ENCODE measurements around the gene RGS10.
"Not testable (repeated sequence)": the region's sequence is repeated elsewhere in the genome, so short reads cannot be mapped to it uniquely, and the experiment has no call there.

The RGS10 gene, protein sequence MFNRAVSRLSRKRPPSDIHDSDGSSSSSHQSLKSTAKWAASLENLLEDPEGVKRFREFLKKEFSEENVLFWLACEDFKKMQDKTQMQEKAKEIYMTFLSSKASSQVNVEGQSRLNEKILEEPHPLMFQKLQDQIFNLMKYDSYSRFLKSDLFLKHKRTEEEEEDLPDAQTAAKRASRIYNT

DNA sequence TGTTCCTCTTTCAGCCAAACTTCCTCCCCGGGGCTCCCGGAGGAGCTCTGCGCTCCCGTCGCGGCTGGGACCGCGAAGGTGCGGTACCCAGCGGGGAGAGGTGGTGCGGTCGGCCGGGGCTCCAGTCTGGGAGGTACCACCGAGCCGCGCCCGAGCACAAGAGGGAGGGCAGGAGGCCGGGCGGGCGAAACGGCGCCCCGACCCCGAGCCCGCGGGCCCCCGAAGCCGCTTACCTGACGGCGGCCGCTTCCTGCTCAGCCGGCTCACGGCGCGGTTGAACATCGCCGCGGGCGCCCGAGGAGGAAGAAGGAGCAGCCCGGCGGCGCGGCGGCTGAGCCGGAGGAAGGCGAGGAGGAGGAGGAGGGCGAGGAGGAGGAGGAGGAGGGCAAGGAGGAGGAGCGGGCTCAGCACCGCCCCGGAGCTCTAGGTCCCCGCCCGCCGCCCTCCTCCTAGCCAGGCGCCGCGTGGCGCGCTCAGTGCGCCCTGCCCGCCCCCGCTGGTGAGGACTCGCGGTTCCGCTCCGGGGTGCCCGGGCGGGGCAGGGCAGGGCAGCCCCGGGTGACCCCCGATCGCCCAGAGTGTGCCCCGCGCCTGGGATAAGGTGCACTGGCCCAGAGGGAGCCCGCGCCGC, at the start of gene RGS10:
RGS10 (minus strand) TSS at position 363 of the 631 bp plus-strand sequence; CDS start at position 282, 81 bp downstream.
- intact Hi-C loops (cut with DNase I): no loop called here
- DNase-seq: peak in 9 of 10 donors; percentile 29 to 92 (median 48)

DNA sequence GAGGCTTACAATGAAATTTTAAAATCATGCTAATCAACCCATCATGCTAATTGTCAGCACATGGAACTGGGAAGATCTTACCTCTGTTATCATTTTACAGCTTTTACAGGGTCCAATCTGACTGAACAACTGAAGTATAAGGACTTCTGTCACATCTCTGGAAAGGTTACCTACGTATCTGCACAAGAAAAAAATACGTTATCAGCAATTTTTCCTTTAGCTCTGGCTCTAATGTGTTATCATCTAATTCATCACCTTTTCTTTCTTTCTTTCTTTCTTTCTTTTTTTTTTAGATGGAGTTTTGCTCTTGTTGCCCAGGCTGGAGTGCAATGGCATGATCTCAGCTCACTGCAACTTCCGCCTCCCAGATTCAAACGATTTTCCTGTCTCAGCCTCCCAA, 45.6 kb upstream of the RGS10 start:
- no peak for DNase-seq

DNA sequence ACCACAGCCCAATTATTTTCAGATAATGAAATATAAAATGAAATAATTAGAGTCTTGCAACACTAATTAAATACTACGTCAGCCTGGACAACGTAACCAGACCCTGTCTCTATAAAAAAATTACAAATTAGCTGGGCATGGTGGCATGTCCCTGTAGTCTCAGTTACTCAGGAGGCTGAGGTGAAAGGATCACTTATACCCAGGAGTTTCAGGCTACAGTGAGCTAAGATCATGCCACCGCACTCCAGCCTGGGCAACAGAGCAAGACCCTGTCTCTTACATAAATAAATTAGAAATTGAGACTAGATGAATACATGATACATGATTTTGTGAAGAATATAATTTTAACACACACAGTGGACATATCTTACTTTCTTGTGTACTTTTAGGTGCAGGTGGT, 35.8 kb upstream of the RGS10 start:
- intact Hi-C loops (cut with DNase I): no loop called here
- no peak for DNase-seq

More for the DNA sequence above, 45.6 kb upstream of the RGS10 start:
- intact Hi-C loops (cut with DNase I): no loop called here

DNA sequence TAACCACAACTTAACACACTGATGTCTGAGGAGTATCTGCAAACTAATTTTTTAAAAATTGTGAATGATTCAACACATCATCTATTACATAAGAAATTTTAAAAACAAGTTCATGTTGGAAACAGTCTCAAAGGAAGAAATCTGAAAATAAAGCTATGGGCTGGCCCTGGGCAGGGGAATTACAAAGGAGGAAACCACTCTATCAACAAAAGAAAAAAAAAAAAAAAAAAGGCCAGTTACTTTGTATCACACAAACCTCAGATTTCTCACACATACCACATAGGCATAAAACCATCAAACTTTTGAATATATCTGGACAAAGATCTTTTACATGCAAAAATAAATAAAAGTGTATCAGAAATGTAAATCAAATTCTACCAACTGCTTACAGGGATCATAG, 33.5 kb upstream of the RGS10 start:
- intact Hi-C loops (cut with DNase I): no loop called here
- no peak for DNase-seq

DNA sequence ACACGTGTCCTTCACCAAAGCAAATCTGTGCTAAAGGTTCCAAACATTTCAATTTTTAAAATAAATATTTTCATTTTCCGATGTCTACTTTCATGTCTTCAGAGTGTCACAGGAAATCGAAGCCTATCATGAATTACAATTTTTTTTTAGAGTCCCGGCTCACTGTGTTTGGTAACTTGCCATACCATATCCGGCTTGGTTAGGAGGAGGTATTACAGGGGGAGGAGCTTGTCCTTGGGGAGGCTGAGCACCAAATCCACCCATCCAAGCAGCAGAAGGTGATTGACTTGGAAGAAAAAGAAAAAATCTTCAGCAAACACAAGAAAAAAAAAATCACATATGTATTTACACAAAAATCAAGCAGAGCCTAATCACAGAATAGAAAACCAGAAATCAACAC, 33.0 kb upstream of the RGS10 start:
- intact Hi-C loops (cut with DNase I): no loop called here

DNA sequence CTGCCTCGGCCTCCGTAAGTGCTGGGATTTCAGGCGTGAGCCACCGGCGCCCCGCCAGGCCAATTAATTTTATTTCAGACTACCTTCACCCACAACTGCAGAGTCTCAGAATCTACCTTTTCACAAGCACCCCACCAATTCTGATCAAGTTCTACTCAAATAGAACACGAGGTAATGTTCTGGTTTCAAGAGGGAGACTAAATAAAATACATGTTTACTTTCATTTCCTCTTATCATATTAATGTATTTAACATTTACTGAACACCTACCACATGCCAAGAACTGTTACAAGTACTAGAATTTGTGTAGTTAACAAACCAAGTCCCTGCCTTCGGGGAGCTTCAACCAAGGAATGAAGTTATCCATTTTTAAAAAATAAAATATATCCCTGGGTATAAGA, 25.5 kb upstream of the RGS10 start:
- intact Hi-C loops (cut with DNase I): no loop called here
- no peak for DNase-seq

More for the DNA sequence above, 33.0 kb upstream of the RGS10 start:
- no peak for DNase-seq

DNA sequence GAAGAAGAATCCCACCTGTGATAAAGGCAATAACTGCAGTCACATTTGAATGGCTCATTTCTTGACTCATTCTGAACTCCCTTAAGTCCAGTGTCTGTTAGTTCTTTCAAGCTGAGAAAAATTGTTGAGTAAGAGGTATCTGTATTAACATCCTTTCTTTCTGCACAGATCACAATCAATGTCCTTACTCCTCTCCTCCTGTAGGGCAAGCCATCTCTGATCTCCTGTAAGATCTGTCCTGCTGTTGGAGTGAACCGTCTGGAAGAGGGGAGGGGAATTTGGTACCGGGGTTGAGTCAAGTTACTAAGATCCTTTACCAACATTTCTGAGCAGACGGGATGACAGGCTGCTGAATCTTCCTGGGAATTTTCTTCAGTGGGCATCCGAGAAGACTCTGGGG, 19.6 kb upstream of the RGS10 start:
- intact Hi-C loops (cut with DNase I): no loop called here
- no peak for DNase-seq

DNA sequence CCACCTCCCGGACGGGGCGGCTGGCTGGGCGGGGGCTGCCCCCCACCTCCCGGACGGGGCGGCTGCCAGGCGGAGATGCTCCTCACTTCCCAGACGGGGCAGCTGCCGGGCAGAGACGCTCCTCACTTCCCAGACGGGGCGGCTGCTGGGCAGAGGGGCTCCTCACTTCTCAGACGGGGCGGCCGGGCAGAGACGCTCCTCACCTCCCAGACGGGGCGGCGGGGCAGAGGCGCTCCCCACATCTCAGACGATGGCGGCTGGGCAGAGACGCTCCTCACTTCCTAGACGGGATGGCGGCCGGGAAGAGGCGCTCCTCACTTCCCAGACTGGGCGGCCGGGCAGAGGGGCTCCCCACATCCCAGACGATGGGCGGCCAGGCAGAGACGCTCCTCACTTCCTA, 17.0 kb upstream of the RGS10 start:
- peak in 1 of 10 donors; percentile 62 for DNase-seq
- intact Hi-C loops (cut with DNase I): not testable (repeated sequence)

DNA sequence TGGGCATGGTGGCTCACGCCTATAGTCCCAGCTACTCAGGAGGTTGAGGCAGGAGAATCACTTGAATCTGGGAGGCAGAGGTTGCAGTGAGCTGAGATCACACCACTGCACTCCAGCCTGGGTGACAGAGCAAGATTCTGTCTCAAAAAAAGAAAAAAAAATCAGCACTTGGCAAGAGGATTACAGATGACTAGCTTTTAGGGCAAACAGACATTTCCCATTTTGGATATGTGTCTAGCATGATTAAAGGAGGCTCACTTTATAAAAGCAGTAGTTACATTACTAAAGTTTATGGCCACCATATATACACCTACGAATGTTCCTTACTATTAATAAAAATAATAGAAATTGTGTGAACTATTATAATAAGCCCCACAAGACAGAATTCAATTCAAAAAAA, 13.6 kb upstream of the RGS10 start:
- DNase-seq; intact Hi-C loops (cut with DNase I): not testable (repeated sequence)

DNA sequence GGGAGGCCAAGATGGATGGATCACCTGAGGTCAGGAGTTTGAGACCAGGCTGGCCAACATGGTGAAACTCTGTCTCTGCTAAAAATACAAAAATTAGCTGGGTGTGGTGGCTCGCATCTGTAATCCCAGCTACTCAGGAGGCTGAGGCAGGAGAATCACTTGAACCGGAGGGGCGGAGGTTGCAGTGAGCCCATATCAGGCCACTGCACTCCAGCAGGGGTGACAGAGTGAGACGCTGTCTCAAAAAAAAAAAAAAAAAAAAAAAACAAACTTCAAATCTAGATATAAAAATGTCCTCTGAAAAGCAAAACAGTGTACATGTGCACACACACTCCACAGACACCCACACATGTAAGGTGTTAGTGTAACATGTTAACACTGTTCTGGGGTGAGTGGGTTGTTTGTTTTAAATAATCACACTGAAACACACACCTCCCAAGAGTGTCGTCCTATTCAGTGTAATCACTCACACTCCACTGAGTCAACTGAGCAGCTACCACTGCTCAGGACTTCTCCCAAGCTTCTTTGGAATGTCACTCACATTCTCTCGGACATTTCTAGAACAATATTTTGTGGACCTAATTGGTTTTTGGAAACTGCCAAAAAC, 12.8 kb upstream of the RGS10 start:
- DNase-seq: no peak
- intact Hi-C loops (cut with DNase I): no loop called here

DNA sequence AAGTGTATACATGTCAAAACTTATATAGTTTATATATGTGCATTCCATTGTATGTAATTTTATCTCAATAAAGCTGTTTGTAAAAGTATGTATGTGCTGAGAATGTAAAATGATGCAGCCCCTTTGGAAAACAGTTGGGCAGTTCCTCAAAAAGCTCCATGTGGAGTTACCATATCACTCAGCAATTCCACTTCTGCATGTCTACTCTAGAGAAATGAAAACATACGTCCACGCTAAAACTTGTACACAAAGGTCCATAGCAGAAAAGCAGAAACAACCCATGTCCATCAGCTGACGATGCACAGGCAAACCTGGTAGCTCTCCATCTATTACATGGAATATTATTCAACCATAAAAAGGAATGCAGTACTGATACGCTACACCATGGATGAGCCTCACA, 8.3 kb upstream of the RGS10 start:
- intact Hi-C loops (cut with DNase I): no loop called here
- no peak for DNase-seq

DNA sequence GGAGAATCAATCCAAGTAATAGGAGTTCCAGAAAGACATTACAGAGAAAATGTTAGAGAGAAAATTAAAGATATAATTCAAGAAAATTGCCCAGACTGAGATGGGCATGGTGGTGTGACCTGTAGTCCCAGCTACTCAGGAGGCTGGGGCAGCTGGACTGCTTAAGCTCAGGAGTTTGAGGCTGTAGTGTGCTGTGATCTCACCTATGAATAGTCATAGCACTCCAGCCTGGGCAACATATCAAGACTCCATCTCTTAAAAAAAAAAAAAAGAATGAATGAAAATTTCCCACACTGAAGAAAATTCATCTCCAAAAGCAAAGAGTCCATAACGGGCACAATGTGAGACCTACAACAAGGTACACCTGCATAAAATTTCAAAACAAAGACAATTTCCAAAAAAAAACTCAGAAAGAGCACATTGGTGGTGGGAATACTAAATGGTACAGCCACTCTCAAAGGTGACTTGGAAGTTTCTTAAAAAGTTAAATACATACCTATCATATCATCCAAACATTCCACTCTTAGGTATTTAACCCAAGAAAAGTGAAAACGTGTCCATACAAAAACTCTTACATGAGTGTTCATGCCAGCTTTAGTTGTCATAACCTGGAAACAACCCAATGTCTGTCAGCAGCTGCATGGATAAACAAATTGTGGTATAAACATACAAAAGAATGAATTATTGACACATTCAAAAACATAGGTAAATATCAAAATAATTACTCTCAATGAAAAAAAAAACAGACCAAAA, 6.9 kb upstream of the RGS10 start:
- intact Hi-C loops (cut with DNase I): no loop called here

DNA sequence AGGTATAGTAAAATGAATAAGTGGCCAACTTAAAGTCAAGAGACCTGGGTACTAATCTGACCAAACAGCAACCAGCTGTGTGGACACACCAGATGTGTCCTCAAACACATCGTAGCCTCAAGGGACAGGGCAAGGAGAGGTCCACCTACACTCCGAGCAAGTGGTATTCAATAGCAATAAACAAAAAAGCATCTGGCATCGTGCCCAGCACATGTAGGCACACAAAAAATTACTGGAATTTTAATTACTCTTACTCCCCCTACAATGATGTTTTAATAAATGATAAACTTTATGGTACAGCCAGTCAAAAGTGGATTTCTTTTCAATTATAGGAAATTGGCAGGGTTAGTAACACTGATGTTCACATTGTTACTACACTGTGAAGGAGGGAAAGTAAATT, 3.5 kb upstream of the RGS10 start:
- intact Hi-C loops (cut with DNase I): no loop called here
- DNase-seq: no peak

More for the DNA sequence above, 6.9 kb upstream of the RGS10 start:
- no peak for DNase-seq

DNA sequence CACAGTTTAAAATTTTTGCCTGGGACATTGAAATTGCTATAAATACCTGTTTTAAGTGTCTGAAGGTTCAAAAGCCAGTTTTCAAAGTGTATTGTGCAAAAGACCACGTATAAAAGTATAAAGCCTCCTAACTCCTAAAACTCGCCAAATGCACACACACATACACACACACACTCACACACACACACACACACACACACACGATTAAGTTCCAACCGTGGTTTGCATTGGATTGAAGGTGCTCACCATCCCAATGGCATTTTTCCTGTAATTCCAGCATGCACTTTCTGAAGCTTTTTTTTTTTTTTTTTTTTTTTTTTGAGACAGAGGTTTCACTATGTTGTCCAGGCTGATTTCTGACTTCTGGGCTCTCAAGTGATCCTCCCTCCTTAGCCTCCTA, 2.8 kb upstream of the RGS10 start:
- DNase-seq: no peak
- intact Hi-C loops (cut with DNase I): no loop called here

DNA sequence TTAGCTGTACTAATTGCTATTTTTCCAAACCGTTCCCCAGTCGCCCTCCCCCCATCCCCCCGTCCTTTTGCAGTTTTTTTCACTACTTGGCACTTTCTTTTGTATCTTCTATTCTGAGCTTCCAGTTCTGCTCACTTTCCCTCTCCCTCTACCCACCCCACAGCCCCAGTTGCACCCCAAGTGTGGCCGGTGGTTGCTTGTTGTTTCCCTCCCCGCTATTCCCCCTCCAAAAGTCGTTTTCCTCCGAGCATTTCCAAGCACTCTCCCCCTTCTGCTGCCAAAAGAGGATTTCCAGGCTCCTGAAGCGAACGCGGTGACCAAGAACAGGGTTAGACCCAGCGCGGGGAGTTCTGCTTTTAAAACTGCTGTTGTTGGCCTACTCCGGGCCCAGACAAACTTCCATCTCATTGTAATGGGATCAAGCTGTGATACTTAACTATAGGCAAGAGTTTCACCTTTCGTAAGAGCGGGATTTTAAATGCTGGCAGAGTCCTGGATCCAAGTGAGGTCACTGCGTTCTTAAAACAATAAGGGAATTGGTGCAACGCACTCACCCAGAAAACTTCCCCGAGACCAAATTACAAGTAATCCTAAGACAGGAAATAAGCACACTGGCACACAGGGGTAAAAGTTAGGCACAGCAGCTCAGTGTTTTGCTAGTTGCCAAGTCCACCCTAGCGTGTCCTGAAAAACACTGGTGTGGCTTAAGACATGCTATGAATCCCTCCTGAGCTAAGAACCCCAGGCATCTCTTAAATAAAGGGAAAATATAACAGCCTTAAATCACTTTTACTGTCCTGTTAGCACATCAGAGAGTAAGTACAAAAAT, 1.5 kb upstream of the RGS10 start:
- DNase-seq: no peak
- intact Hi-C loops (cut with DNase I): no loop called here

DNA sequence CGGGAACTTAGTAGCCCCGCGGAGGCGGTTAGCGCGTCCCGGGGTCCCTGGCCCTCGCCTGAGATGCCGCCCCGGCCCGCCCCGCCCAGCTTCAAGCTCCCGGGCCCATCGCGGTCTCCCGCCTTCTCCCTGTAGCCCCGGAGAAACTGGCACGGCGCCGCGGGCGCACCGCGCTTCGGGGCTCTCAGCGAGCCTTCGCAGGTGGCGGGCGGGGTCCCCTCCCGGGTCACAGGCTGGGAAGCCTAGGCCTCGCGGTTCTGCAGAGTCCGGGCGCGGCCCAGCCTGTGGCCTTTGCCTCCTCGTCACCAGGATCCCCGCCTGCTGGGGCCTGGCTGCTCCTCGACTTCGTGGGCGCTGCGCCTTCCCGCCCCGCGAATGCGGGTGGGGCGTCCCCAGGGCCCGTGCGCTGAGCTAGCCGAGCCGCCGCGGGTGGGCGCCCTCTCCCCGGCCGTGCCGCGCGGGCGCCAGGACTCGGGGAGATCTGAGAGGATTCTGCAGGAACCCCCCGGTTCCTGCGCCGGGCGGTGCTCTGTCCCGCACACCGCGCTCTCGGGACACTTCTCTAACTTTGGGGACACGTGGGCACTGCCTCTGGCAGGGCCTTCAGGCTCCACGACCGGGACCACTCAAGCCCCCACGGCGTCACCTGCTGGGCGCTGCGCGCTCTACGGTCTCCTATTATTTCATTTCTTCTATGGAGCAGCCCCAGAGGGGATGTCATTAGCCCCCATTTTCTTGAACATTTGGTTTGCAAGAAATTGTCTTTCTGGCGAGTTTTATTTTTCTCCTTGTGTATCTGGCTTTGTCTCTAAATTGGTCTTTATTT, 682 bp upstream of the RGS10 start:
- DNase-seq: peak in 1 of 10 donors; percentile 85
- intact Hi-C loops (cut with DNase I): no loop called here

DNA sequence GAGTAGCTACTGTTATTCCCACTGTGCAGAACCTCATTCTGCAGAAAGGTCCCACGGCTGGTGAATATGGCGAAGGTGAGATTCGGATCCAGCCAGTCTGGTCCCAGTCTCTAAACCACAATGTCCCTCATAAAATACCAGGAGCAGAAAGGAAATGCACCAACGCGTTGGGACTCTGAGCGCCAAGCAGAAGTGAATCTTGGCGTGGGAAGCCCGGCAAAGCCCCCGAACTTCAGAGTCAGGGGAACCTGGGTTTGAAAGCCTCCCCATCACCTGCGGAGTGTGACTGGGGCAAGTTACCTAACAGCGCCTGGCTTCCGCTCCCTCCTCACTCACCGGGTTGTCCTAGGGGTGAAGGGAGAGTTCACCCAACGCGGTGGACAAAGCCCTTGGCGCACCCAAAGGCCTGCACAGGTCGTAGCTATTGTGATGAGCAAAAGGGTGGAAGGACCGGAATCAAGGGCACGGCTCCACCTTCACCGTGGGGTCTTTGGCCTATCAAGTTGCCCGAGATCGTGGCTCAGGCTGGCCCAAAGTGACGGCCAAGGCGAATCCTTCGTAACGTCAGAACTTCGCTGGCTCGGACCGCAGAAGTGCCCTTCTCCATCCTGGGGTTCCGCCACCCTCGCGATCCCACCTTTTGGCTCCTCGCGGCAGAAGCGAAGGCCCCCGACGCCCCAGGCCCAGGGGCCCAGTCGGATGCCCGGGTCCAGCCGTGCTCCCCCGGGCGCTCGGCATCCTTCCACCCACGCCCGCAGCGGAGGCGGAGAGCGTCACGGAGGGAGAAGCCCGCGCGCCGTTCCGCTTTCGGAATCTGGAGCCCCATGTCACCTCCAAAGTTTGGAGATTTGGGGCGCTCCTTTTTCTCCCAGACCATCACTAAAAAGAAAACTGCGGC, 811 bp downstream of the RGS10 start:
- intact Hi-C loops (cut with DNase I): no loop called here
- DNase-seq: no peak

DNA sequence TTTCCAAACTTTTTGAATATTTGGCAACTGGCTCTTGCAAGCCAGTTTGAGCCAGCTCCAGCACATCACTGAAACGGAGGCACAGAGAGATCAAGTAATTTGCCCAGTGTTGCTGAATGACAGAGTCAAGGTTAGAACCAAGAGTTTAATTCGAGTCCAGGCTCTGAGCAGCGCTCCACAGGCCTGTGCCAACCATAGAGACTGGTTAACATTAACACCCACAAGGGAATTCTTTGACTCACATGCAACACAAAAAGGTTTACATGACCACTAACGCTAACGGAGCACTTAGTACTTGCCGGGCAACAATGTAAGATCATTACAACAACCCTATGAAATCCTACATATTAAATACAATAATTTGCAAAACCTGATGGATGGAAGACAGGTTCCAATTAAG, 1.5 kb downstream of the RGS10 start:
- no peak for DNase-seq
- intact Hi-C loops (cut with DNase I): no loop called here

DNA sequence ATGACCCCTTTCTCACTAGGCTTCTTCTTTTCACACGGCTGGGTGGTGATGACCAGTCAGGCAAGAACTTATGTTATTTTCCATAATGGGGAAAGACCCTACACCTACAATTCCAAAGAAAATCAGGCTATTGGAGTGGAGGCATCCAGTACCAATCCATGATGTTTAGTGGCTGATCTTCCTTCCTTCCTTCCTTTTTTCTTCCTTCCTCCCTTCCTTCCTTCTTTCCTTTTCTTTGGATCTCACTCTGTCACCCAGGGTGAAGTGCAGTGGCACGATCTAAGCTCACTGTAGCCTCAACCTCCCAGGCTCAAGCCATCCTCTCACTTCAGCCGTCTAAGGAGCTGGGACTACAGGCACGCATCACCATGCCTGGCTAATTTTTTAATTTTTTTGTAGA, 2.5 kb downstream of the RGS10 start:
- intact Hi-C loops (cut with DNase I): no loop called here
- peak in 1 of 10 donors; percentile 20 for DNase-seq
